Measurements from ENCODE around the gene GNG7. TPM values are rescaled to one million over a fixed set of nuclear protein-coding genes. Genes with fewer than 3 reads are reported as not detected.

The GNG7 gene
- polyA plus RNA-seq, 1 of the 3 experiments (the other 2 are of a cell fraction): 2.2 TPM

GRCh38 chr19:2476451-2477140 lies 225.9 kb downstream of the GNG7 start:
- POLR2A ChIA-PET: interaction anchor here (0.6 to 2.3 kb wide), 12 partner anchors 8 to 139 kb away, joined by 3 to 15 read pairs (median 5); partner anchors contain the start of gene TIMM13
- CTCF ChIA-PET: interaction anchor here (0.7 to 21.1 kb wide), 14 partner anchors 12 to 161 kb away, joined by 3 to 309 read pairs (median 4); no protein-coding TSS in a partner anchor
- WGBS (ENCODE audit: low lambda C conversion rate): 0% methylated on average over 7 of the region's 42 CpGs

GRCh38 chr19:2475702-2476450 lies 226.6 kb downstream of the GNG7 start, which contains the start of gene GADD45B:
TSS of gene GADD45B (plus strand) at chr19:2476127. CDS start at chr19:2476359, 232 bp downstream.
- Histone ChIP-seq H3K9me2 (no peaks in the 10 kb centered on the region), H3K79me2 (ENCODE audit: insufficient read depth) (peaks cover 45% of the 10 kb centered on the region), H2AFZ (ENCODE audit: low read depth) (peak within 1 kb of the TSS; percentile 36; the same call in 1 of the 2 replicates), H3K4me2 (peak within 1 kb of the TSS; percentile 92), H3K9me3 (no peaks in the 10 kb centered on the region), H3K4me3 (ENCODE audit: low read depth in 2 of 2, low read length in 1 of 2) (peak within 1 kb of the TSS; percentile 67 to 100), H3K27me3 (ENCODE audit: insufficient read depth) (no peaks in the 10 kb centered on the region), H3K36me3 (replicated peaks in 1 of 2; ENCODE audit: control insufficient read depth in 1 of 2, insufficient read depth in 2 of 2, low read length in 1 of 2) (peaks cover 0 to 5% of the 10 kb centered on the region in 2 experiments), H3K9ac (peak within 1 kb of the TSS; percentile 97), H3K27ac (ENCODE audit: low read depth in 2 of 2, low read length in 1 of 2) (peak within 1 kb of the TSS; percentile 44 to 88; a peak in 3 of 4 replicates), H3F3A (replicated peaks; ENCODE audit: insufficient read depth) (peaks cover 44% of the 10 kb centered on the region), H4K20me1 (ENCODE audit: insufficient read depth) (peaks cover 31% of the 10 kb centered on the region), H3K4me1 (ENCODE audit: control insufficient read depth in 1 of 2, insufficient read depth in 2 of 2, low read depth in 1 of 2, low read length in 1 of 2) (peaks cover 6 to 27% of the 10 kb centered on the region in 2 experiments; a peak in 1 of 4 replicates)
- 0% methylated on average over 33 of the region's 70 CpGs for WGBS (ENCODE audit: low lambda C conversion rate)
- ChIA-PET POLR2A (interaction anchor here (0.6 to 2.3 kb wide), 12 partner anchors 9 to 139 kb away, joined by 3 to 15 read pairs (median 5); partner anchors contain the start of gene TIMM13), CTCF (interaction anchor here (0.7 to 21.1 kb wide), 10 partner anchors 12 to 161 kb away, joined by 3 to 309 read pairs (median 8); no protein-coding TSS in a partner anchor)
- DNase-seq: peak; percentile 99
- TF ChIP-seq CTCF (IDR thresholded peaks at IDR 0.05) (no peak), MEF2A (IDR thresholded peaks at IDR 0.05; ENCODE audit: borderline replicate concordance, low read depth) (0 out of 2 replicates have a peak, but pooled peaks have one; percentile 6), GABPA (IDR thresholded peaks at IDR 0.05; ENCODE audit: low read depth) (0 out of 2 replicates have a peak, but pooled peaks have one; percentile 5), JUND (IDR thresholded peaks at IDR 0.05) (peak; percentile 54; the same call in 1 of the 2 replicates), SIN3A (IDR thresholded peaks at IDR 0.05; ENCODE audit: borderline replicate concordance, low read depth, low read length) (peak; percentile 91), RFX5 (IDR thresholded peaks at IDR 0.05; ENCODE audit: low read length) (peak; percentile 56; the same call in 1 of the 2 replicates), MXI1 (IDR thresholded peaks at IDR 0.05; ENCODE audit: low read depth, low read length) (peak; percentile 44; the same call in 1 of the 2 replicates), FOSL2 (IDR thresholded peaks at IDR 0.05; ENCODE audit: borderline replicate concordance, low read depth) (0 out of 2 replicates have a peak, but pooled peaks have one; percentile 34), POLR2AphosphoS5 (IDR thresholded peaks at IDR 0.05; ENCODE audit: low read depth, low read length) (peak; percentile 100), NFIC (IDR thresholded peaks at IDR 0.05; ENCODE audit: borderline replicate concordance) (0 out of 2 replicates have a peak, but pooled peaks have one; percentile 3), USF1 (IDR thresholded peaks at IDR 0.05; ENCODE audit: borderline replicate concordance, low read depth) (peak; percentile 77), EZH2phosphoT487 (IDR thresholded peaks at IDR 0.05; ENCODE audit: borderline replicate concordance, low read depth) (no peak), NRF1 (IDR thresholded peaks at IDR 0.05; ENCODE audit: low read depth, low read length) (no peak), RXRA (IDR thresholded peaks at IDR 0.05; ENCODE audit: borderline replicate concordance, low read depth) (no peak)

More at GRCh38 chr19:2476451-2477140, 225.9 kb downstream of the GNG7 start:
- Histone ChIP-seq H3K4me1 (ENCODE audit: control insufficient read depth in 1 of 2, insufficient read depth in 2 of 2, low read depth in 1 of 2, low read length in 1 of 2) (peaks cover 6 to 27% of the 10 kb centered on the region in 2 experiments; a peak in 1 of 4 replicates), H3K9me2 (no peaks in the 10 kb centered on the region), H2AFZ (ENCODE audit: low read depth) (no peak overlapping the region), H3K27me3 (ENCODE audit: insufficient read depth) (no peaks in the 10 kb centered on the region), H3K4me3 (ENCODE audit: low read depth in 2 of 2, low read length in 1 of 2) (peak overlapping the region; percentile 67 to 100), H4K20me1 (ENCODE audit: insufficient read depth) (peaks cover 31% of the 10 kb centered on the region), H3K4me2 (peak overlapping the region; percentile 92), H3K27ac (ENCODE audit: low read depth in 2 of 2, low read length in 1 of 2) (peak overlapping the region; percentile 44 to 88; a peak in 3 of 4 replicates), H3K36me3 (replicated peaks in 1 of 2; ENCODE audit: control insufficient read depth in 1 of 2, insufficient read depth in 2 of 2, low read length in 1 of 2) (peaks cover 0 to 5% of the 10 kb centered on the region in 2 experiments), H3K9ac (peak overlapping the region; percentile 97), H3K79me2 (ENCODE audit: insufficient read depth) (peaks cover 45% of the 10 kb centered on the region), H3F3A (replicated peaks; ENCODE audit: insufficient read depth) (peaks cover 47% of the 10 kb centered on the region), H3K9me3 (no peaks in the 10 kb centered on the region)
- DNase-seq: peak; percentile 66
- no peak for TF ChIP-seq ZBTB33 (IDR thresholded peaks at IDR 0.05; ENCODE audit: borderline replicate concordance, low read depth)
- TF ChIP-seq GABPA (IDR thresholded peaks at IDR 0.05; ENCODE audit: low read depth): 0 out of 2 replicates have a peak, but pooled peaks have one; percentile 0
- TF ChIP-seq POLR2AphosphoS5 (IDR thresholded peaks at IDR 0.05; ENCODE audit: low read depth, low read length): no peak; the same call in 1 of the 2 replicates
- no peak for TF ChIP-seq MEF2A (IDR thresholded peaks at IDR 0.05; ENCODE audit: borderline replicate concordance, low read depth)
